Measurements from ENCODE around the gene CD84. TPM values are rescaled to one million over a fixed set of nuclear protein-coding genes. Genes with fewer than 3 reads are reported as not detected.
"Not testable (repeated sequence)": the region's sequence is repeated elsewhere in the genome, so short reads cannot be mapped to it uniquely, and the experiment has no call there.

Gene CD84, protein sequence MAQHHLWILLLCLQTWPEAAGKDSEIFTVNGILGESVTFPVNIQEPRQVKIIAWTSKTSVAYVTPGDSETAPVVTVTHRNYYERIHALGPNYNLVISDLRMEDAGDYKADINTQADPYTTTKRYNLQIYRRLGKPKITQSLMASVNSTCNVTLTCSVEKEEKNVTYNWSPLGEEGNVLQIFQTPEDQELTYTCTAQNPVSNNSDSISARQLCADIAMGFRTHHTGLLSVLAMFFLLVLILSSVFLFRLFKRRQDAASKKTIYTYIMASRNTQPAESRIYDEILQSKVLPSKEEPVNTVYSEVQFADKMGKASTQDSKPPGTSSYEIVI
- total RNA-seq = 1 to 10 TPM; 1.8 to 5.8 (median 2.4) TPM

DNA sequence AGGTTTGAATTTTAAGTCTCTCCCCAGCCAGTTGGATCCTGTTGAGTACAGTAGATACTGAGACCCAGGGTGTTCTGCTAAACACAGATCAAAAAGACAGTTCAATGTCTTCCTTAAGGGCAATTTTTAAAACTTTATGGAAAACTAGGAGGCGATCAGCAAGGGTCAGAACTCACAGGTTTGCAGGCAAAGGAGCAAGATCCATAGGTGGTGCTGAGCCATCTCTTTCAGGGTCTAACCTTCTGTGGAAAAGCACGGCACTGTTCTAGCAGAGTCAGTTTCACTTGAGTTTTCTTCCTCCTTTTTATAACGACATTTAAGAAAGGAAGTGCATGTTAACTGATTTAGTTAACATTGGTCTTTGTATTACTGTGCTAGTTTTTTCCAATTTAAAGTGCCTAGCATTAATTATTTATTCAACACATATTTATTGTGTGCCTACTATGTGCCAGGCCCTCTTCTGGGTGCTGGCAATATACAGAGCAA, at the start of gene CD84:
TSS of gene CD84 (minus strand) at position 281 of the 486 bp plus-strand sequence. CDS start at position 222, 59 bp downstream.
- TF ChIP-seq CTCF (IDR thresholded peaks at IDR 0.05) (no peak), POLR2A (IDR thresholded peaks at IDR 0.05) (no peak)
- Histone ChIP-seq H3K27me3 (no peaks in the 10 kb centered on the region), H3K36me3 (no peaks in the 10 kb centered on the region), H3K4me1 (no peaks in the 10 kb centered on the region), H3K9me3 (no peaks in the 10 kb centered on the region), H3K27ac (no peak within 1 kb of the TSS), H3K4me3 (replicated peaks in 1 of 3) (no peak within 1 kb of the TSS)
- no peak for DNase-seq
- intact Hi-C loops (cut with DNase I) = no loop called here
- 57 to 64% methylated on average over 3 of the region's 3 CpGs for WGBS, 2 donors

DNA sequence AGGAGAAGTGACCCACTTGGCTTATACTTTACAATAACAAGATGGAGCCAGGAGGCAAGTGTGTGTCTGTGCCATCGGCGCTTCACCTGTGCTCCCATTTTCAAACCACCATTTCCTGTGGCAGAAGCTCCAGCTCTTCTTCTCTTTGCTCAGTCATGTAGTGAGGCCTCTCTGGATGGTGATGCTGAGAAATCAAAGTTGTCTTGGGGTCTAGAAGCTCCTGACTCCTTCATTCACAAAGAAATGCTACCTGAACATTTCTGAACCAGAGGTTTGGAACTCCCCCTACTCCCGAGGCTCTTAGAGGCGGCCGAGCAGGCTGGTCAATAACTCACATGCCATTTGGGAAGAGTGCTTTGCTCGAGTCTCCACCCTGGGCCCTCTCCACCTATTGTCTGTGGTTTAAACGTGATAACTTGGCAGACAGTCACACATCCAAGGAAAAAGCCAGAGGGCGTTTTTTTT, 49.5 kb upstream of the CD84 start:
- no peak for DNase-seq
- H3K4me3 ChIP-seq (replicated peaks in 1 of 3) = no peak overlapping the region
- intact Hi-C loops (cut with DNase I) = no loop called here
- H3K9me3 ChIP-seq = no peaks in the 10 kb centered on the region
- no peaks in the 10 kb centered on the region for H3K4me1 ChIP-seq
- no peaks in the 10 kb centered on the region for H3K36me3 ChIP-seq
- no peak overlapping the region for H3K27ac ChIP-seq
- TF ChIP-seq CTCF (IDR thresholded peaks at IDR 0.05) (no peak), POLR2A (IDR thresholded peaks at IDR 0.05) (no peak)
- WGBS, 2 donors = 57 to 73% methylated on average over 8 of the region's 8 CpGs
- H3K27me3 ChIP-seq = no peaks in the 10 kb centered on the region

GRCh38 chr1:160627677-160628289, 48.5 kb upstream of the CD84 start:
- H3K27ac ChIP-seq; H3K36me3 ChIP-seq; DNase-seq; H3K4me3 ChIP-seq (replicated peaks in 1 of 3); H3K27me3 ChIP-seq; intact Hi-C loops (cut with DNase I); H3K4me1 ChIP-seq; H3K9me3 ChIP-seq: not testable (repeated sequence)
- 77 to 79% methylated on average over 4 of the region's 4 CpGs for WGBS, 2 donors

DNA sequence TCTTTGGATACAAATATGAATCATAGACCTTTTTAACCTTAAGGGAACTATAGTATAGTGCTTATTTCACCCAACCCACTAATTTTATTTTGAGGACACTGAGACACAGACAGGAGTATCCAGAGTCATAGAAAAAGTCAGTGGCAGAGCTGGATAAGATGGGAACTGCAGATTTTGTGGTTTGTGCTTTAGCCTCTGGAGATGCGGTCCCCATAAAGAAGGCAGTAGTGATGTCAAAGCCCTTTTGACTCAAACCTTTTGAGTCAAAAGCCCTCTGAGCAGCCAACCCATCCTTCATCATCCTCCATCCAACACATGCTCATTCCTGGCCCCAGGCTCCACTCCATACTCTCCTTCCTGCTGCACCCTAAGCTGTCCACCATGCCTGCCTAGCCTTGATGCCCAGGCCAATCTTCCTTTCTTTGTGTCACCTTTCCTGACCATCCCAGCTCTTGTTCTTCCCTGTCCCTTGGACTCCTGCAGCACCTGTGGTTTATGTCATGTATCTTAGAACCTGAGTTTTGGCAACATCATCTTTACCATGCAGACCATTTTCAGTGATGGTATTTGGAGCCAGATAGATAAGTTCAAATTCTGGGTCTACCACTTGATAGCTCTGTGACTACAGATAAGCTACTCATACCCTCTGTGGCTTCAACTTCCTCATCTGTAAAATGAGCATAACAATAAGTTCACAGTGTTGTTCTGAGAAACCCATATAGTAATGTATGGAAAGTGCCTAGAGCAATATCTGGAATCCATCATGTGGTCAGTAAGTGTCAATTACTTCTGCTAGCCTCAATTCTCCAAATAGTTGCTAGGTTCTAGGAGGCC, 47.4 kb upstream of the CD84 start:
- H3K4me1 ChIP-seq = no peaks in the 10 kb centered on the region
- H3K27me3 ChIP-seq = no peaks in the 10 kb centered on the region
- no peak overlapping the region for H3K27ac ChIP-seq
- intact Hi-C loops (cut with DNase I) = no loop called here
- TF ChIP-seq POLR2A (IDR thresholded peaks at IDR 0.05) = no peak
- TF ChIP-seq CTCF (IDR thresholded peaks at IDR 0.05) = no peak
- H3K4me3 ChIP-seq (replicated peaks in 1 of 3) = no peak overlapping the region
- no peaks in the 10 kb centered on the region for H3K36me3 ChIP-seq
- 89 to 100% methylated on average over 1 of the region's 1 CpG for WGBS, 2 donors
- H3K9me3 ChIP-seq = no peaks in the 10 kb centered on the region
- no peak for DNase-seq

GRCh38 chr1:160625725-160626498, 46.6 kb upstream of the CD84 start:
- Histone ChIP-seq H3K4me1 (no peaks in the 10 kb centered on the region), H3K4me3 (replicated peaks in 1 of 3) (no peak overlapping the region), H3K36me3 (no peaks in the 10 kb centered on the region), H3K27me3 (no peaks in the 10 kb centered on the region), H3K9me3 (no peaks in the 10 kb centered on the region), H3K27ac (no peak overlapping the region)
- TF ChIP-seq POLR2A (IDR thresholded peaks at IDR 0.05) (no peak), CTCF (IDR thresholded peaks at IDR 0.05) (no peak)
- 85 to 92% methylated on average over 10 of the region's 10 CpGs for WGBS, 2 donors
- no peak for DNase-seq
- intact Hi-C loops (cut with DNase I) = no loop called here
